HL-60 (cell line): ENCODE results near the gene FHIT.

Source experiments
- CTCF ChIP-seq: IDR thresholded peaks from one replicate; pipeline ENCODE4 v1.5.1; 2011; ENCODE audit warnings: low read length, control low read depth, inconsistent platforms; ENCODE audit not compliant: insufficient read depth
- POLR2AphosphoS5 ChIP-seq: IDR thresholded peaks from 2 replicates; pipeline ENCODE4 v1.6.1; 2012; ENCODE audit warnings: low read depth

- no peak for TF ChIP-seq CTCF
- no peak for TF ChIP-seq POLR2AphosphoS5
These were observed 26.4 kb downstream of the FHIT start for GRCh38 chr3:61224823-61225222.
